ENCODE results near the gene GATA6.

- peak; percentile 2 for TF ChIP-seq CTCF (IDR thresholded peaks at IDR 0.05; ENCODE audit: low read depth, low read length)
- TF ChIP-seq POLR2A (IDR thresholded peaks at IDR 0.05; ENCODE audit: extremely low read depth, insufficient read length): no peak
- no peak for TF ChIP-seq MAX (IDR thresholded peaks at IDR 0.05; ENCODE audit: low read depth, low read length)
Measured at GRCh38 chr18:22219568-22220355, 50.4 kb downstream of the GATA6 start.
